Measurements from ENCODE around the gene PHLPP2.

PHLPP2 gene, protein sequence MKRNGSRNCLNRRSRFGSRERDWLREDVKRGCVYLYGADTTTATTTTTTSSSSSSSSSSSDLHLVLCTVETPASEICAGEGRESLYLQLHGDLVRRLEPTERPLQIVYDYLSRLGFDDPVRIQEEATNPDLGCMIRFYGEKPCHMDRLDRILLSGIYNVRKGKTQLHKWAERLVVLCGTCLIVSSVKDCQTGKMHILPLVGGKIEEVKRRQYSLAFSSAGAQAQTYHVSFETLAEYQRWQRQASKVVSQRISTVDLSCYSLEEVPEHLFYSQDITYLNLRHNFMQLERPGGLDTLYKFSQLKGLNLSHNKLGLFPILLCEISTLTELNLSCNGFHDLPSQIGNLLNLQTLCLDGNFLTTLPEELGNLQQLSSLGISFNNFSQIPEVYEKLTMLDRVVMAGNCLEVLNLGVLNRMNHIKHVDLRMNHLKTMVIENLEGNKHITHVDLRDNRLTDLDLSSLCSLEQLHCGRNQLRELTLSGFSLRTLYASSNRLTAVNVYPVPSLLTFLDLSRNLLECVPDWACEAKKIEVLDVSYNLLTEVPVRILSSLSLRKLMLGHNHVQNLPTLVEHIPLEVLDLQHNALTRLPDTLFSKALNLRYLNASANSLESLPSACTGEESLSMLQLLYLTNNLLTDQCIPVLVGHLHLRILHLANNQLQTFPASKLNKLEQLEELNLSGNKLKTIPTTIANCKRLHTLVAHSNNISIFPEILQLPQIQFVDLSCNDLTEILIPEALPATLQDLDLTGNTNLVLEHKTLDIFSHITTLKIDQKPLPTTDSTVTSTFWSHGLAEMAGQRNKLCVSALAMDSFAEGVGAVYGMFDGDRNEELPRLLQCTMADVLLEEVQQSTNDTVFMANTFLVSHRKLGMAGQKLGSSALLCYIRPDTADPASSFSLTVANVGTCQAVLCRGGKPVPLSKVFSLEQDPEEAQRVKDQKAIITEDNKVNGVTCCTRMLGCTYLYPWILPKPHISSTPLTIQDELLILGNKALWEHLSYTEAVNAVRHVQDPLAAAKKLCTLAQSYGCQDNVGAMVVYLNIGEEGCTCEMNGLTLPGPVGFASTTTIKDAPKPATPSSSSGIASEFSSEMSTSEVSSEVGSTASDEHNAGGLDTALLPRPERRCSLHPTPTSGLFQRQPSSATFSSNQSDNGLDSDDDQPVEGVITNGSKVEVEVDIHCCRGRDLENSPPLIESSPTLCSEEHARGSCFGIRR (N-terminal part only)

DNA sequence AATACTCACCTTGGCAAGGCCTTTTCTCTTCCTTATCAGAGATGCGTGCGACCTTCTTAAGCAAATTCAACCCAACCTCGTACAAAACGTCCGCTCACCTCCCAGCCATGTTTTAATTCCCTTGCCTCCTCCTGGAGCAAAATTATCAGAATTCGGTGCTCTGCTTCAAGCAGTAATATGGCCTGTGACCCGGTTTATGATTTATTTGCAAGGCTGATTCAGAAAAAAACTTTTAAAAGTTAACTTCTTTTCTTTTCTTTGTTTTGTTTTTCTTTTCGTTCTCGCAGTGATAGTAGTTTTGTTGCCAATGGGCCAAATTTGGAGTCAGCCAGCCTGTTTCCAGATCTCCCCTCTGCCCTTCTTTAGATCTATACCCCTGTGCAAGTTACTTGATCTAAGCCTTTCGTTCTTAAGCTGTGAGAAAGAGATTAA, at the start of gene PHLPP2:
PHLPP2 (minus strand) TSS at position 382 of the 432 bp plus-strand sequence. CDS start 9,906 bp downstream, outside the sequence.
- no peak within 1 kb of the TSS for H3K27ac Mint-ChIP-seq
- H3K27me3 Mint-ChIP-seq: no peaks in the 10 kb centered on the region
- peaks cover 18% of the 10 kb centered on the region for H3K4me1 Mint-ChIP-seq
- H3K36me3 Mint-ChIP-seq: no peaks in the 10 kb centered on the region
- peak within 1 kb of the TSS; percentile 87 for H3K4me3 Mint-ChIP-seq
- no peaks in the 10 kb centered on the region for H3K9me3 Mint-ChIP-seq

DNA sequence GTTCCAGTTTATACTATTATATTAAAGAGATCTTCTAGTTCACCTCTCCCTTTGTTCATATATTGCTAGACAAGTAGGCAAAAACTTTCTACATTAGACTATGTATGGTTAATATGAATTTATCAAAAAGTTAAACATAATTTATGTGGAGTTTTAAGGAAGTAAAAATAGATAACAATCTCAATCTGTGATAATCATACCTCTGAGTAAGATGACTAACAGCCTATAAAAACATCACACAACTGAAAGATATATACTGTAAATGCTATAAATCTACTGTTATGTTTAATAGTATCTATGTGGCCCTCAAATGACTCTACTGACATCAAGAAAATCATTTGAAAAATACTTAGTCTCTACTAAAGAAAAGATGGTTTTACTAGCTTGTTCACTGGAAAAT, 47.1 kb upstream of the PHLPP2 start:
- Mint-ChIP-seq H3K27ac (no peak overlapping the region), H3K4me1 (peaks cover 27% of the 10 kb centered on the region), H3K4me3 (no peak overlapping the region), H3K9me3 (no peaks in the 10 kb centered on the region), H3K36me3 (peaks cover 8% of the 10 kb centered on the region), H3K27me3 (no peaks in the 10 kb centered on the region)

DNA sequence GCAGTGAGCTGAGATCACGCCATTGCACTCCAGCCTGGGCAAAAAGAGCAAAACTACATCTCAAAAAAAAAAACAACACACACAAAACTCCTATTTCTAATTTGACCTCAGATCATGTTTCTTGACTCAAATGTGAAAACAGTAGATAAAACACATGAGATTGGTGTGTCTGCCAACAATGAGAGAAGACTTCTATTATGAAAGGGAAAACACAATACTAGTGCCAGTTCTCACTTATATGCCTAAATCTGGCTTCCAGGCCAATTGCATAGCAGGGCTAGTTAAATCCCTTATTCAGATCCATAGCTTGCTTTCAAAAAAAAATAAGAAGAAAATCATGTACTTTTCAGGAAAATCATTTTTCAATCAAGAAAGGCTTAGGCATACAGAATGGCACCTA, 44.7 kb upstream of the PHLPP2 start:
- Mint-ChIP-seq H3K4me3 (no peak overlapping the region), H3K27me3 (no peaks in the 10 kb centered on the region), H3K4me1 (peaks cover 20% of the 10 kb centered on the region), H3K36me3 (peaks cover 9% of the 10 kb centered on the region), H3K9me3 (no peaks in the 10 kb centered on the region), H3K27ac (no peak overlapping the region)

DNA sequence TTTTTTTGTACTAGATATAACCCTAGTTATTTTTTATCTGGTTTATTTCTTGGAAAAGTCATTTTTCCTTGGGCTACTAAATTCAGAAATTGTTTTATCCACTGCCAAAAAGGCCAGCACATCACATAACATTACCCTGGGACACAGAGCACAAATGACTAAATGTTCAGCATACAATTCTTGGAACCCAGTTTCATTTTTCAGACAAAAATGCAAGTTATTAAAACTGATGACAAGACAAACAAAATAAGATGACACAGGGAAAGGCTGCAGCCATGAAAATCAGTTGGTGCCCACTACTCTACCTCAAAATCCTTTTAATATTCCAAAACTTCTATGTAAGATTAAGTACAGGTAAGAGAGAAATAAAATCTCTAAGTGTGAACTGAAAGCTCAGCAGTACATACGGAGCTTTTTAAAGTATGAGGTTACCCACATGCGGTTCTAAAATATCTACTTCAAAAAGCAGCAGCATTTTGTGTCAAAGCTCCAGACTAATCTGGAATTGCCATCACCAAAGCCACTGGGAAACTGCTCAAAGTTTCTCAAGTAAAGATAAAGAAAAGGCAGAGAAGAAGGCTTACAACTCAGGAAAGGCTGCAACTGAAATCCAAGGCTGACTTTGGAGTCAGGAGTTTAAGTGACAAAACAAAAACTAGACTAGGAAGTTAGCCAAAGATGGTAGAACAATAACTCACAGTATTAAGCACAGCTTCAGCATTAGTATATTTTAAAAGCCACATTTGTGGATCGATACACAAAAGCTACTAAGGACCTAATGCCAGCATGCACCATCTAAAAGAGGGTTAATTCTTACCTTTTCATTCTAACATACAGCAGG, 42.8 kb upstream of the PHLPP2 start:
- peaks cover 13% of the 10 kb centered on the region for H3K36me3 Mint-ChIP-seq

DNA sequence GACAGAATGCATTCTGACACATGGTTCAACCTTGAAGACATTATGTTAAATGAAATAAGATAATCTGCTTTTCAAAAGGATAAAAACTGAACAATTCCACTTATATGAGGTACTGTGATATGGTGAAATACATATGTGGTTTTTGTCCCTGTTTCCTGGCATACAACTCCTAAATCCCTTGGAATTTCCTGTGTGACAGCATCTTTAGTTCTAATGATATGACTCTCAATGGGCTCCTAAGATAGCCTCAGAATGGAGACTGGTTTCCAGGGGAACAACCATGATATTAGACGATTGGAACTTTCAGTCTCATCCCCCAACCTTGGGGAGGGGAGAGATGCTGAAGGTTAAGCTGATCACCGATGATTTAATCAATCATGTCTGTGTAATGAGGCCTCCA, 37.7 kb upstream of the PHLPP2 start:
- H3K4me1 Mint-ChIP-seq: peaks cover 13% of the 10 kb centered on the region
- H3K9me3 Mint-ChIP-seq: no peaks in the 10 kb centered on the region
- no peak overlapping the region for H3K4me3 Mint-ChIP-seq
- no peaks in the 10 kb centered on the region for H3K27me3 Mint-ChIP-seq
- H3K36me3 Mint-ChIP-seq: peaks cover 7% of the 10 kb centered on the region
- H3K27ac Mint-ChIP-seq: no peak overlapping the region

More for the DNA sequence above, 42.8 kb upstream of the PHLPP2 start:
- H3K9me3 Mint-ChIP-seq: no peaks in the 10 kb centered on the region
- H3K27me3 Mint-ChIP-seq: no peaks in the 10 kb centered on the region
- peak overlapping the region; percentile 51 for H3K27ac Mint-ChIP-seq
- peaks cover 20% of the 10 kb centered on the region for H3K4me1 Mint-ChIP-seq
- no peak overlapping the region for H3K4me3 Mint-ChIP-seq

DNA sequence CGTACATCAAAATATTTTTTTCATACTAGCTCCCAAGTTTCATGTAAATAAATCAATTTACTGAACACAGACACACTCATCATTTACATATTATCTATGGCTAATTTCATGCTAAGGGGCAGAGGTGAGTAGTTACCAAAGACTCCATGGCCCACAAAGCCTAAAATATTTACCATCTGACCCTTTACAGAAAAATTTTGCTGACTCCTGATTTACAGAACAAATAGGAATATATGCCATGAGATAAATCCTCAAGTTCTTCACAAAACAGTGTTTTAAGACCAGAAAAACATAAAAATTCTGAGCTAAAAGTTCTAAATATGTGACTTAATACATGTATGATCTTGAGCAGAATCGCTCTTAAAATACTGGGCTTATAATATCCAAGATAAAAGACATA, 36.6 kb upstream of the PHLPP2 start:
- Mint-ChIP-seq H3K9me3 (no peaks in the 10 kb centered on the region), H3K4me3 (no peak overlapping the region), H3K27ac (no peak overlapping the region), H3K27me3 (no peaks in the 10 kb centered on the region), H3K4me1 (peaks cover 2% of the 10 kb centered on the region), H3K36me3 (peaks cover 9% of the 10 kb centered on the region)

DNA sequence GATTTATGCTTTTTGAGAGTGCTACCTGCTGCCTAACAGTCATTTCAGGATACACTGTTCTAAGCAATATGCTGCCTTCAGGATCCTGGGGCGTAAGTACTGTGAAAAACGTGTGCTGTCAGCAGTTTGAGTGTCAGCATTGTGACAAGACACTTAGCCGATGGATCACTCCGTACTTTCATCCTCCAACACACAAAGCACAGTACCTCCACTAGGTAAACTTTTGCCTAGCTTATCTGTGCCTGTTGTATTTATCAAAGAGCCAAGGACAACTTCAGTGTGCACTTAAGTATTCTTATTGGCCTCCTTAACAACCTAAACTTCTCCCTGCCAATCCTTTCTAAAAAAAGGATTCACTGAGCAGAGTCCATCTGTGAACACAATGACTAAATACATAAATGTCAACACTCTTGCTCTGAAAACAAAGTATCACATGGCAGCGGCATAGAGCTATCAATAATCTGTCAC, 33.8 kb upstream of the PHLPP2 start:
- Mint-ChIP-seq H3K36me3 (peaks cover 8% of the 10 kb centered on the region), H3K27me3 (no peaks in the 10 kb centered on the region)

DNA sequence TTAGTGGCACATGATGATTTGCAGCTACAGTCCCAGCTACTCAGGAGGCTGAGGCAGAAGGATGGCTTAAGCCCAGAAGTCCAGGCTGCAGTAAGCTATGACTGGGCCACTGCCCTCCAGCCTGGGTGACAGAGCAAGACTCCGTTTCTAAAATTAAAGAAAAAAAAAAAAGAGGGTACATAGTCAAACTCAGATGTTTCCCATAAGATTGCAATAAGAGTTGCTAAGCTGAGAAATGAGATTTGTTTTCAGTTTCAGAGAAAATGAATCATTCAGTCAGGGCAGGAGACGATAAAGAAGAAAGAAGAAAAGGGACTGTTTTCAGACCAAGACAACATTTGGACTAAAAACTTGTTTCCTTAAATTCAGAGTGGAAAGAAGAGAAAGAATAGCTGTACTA, 30.2 kb upstream of the PHLPP2 start:
- no peaks in the 10 kb centered on the region for H3K9me3 Mint-ChIP-seq
- peak overlapping the region; percentile 87 for H3K27ac Mint-ChIP-seq
- H3K27me3 Mint-ChIP-seq: no peaks in the 10 kb centered on the region
- H3K4me3 Mint-ChIP-seq: no peak overlapping the region
- peaks cover 9% of the 10 kb centered on the region for H3K4me1 Mint-ChIP-seq
- peaks cover 10% of the 10 kb centered on the region for H3K36me3 Mint-ChIP-seq

More for the DNA sequence above, 33.8 kb upstream of the PHLPP2 start:
- no peak overlapping the region for H3K4me3 Mint-ChIP-seq
- H3K27ac Mint-ChIP-seq: peak overlapping the region; percentile 8
- no peaks in the 10 kb centered on the region for H3K9me3 Mint-ChIP-seq
- H3K4me1 Mint-ChIP-seq: peaks cover 9% of the 10 kb centered on the region

DNA sequence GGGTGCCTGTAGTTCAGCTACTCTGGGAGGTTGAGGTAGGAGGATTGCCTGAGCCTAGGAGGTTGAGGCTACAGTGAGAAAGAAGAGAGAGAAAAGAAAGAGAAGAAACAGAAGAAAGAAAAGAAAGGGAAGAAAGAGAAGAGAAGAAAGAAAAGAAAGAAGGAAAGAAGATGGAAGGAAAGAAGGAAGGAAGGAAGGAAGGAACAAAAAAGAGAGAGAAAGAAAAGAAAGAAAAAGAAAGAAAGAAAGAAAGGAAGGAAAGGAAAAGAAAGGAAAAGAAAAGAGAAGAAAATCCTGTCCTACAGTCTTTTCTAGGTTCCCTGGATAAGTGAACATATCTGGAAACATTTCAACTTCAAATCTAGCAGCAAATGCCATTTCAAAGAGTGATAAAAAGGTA, 29.6 kb upstream of the PHLPP2 start:
- Mint-ChIP-seq H3K4me3 (no peak overlapping the region), H3K27ac (peak overlapping the region; percentile 82), H3K36me3 (peaks cover 10% of the 10 kb centered on the region), H3K9me3 (no peaks in the 10 kb centered on the region), H3K27me3 (no peaks in the 10 kb centered on the region), H3K4me1 (peaks cover 9% of the 10 kb centered on the region)

DNA sequence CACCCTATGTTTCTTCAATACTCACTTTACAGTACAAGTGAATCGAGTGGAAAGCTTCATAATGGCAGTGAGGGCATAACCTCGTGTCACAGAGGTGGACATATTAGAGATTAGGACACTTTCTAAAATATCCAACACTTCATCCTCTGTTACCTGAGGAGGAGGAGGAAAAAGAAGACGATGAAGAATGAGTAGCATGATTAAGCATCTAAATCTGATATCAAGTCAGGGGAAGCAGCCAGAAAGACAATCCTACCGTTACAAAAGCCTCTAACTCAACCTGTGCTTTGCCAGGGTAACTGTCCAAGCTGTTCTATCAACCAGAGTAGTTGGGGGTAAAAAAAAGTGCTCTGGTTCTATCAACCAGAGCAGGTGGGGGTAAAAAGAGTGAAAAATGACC, 23.7 kb upstream of the PHLPP2 start:
- Mint-ChIP-seq H3K27me3 (no peaks in the 10 kb centered on the region), H3K36me3 (peaks cover 4% of the 10 kb centered on the region), H3K4me1 (no peaks in the 10 kb centered on the region), H3K9me3 (no peaks in the 10 kb centered on the region), H3K27ac (no peak overlapping the region), H3K4me3 (no peak overlapping the region)

DNA sequence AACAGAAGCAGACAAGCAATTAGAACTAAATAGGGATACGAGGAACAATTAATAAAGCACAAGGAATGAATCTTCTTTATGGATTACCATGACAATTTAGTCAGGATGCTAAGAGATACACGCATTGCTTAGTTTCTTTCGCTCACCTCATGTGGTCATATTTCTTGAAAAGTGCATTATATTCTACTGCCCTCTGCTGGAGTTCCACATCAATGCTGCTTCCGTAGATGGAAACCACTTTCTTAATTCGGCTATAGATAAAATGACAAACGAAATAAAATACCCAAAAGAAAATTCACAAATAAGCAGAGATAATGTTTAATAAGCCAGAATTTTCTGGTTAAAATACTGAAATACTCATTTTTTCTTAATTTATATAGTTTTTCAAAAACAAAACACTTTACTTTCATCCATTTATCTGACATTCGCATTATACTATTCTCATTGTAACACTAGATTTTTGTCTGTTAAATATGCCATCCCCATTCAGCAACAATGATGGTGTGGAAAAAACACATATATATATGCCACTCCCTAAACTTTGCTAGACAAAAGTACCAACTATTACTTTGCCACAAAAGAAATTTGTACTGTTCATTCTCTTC, 22.0 kb upstream of the PHLPP2 start:
- peaks cover 4% of the 10 kb centered on the region for H3K36me3 Mint-ChIP-seq
- H3K4me3 Mint-ChIP-seq: no peak overlapping the region
- H3K27me3 Mint-ChIP-seq: no peaks in the 10 kb centered on the region
- no peaks in the 10 kb centered on the region for H3K9me3 Mint-ChIP-seq
- no peak overlapping the region for H3K27ac Mint-ChIP-seq
- no peaks in the 10 kb centered on the region for H3K4me1 Mint-ChIP-seq

DNA sequence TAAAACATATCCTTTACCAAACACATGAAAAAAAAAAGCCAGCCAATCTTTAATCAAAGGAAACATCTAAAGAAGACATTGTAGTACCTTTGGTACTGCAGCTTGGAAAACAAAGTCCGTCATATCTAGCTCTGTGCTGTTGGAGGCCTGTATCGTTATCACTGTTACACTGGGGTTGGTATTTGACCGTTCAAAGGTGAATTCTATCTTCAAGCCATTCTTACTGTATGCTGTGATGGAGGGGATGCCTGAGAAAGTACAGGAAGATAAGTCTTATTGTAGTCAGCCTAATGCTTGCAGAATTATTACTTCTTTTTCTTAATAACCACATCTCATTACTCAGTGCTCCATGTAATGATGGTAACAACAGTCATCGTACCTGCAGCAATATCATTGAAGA, 14.4 kb upstream of the PHLPP2 start:
- Mint-ChIP-seq H3K9me3 (no peaks in the 10 kb centered on the region), H3K27me3 (no peaks in the 10 kb centered on the region), H3K36me3 (peaks cover 5% of the 10 kb centered on the region), H3K27ac (no peak overlapping the region), H3K4me3 (no peak overlapping the region), H3K4me1 (no peaks in the 10 kb centered on the region)

DNA sequence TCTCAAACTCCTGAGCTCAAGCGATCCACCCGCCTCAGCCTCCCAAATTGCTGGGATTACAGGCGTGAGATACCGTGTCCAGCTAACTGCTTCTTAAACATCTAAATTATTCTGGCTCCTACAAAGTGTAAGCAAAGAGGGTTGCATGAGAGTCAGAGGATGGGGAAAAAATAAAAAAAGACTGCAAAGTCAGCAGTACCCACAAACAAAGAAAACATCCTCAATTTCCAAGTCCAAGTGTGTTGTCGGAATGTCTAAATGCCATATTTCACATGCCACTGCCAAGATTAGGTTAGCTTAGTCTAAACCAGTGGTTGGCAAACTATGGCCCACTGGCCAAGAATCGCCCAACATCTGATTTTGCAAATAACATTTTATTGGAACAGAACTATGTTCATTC, 13.0 kb upstream of the PHLPP2 start:
- H3K27ac Mint-ChIP-seq: no peak overlapping the region
- H3K27me3 Mint-ChIP-seq: no peaks in the 10 kb centered on the region
- H3K4me1 Mint-ChIP-seq: no peaks in the 10 kb centered on the region
- H3K4me3 Mint-ChIP-seq: no peak overlapping the region
- peaks cover 8% of the 10 kb centered on the region for H3K36me3 Mint-ChIP-seq
- no peaks in the 10 kb centered on the region for H3K9me3 Mint-ChIP-seq

DNA sequence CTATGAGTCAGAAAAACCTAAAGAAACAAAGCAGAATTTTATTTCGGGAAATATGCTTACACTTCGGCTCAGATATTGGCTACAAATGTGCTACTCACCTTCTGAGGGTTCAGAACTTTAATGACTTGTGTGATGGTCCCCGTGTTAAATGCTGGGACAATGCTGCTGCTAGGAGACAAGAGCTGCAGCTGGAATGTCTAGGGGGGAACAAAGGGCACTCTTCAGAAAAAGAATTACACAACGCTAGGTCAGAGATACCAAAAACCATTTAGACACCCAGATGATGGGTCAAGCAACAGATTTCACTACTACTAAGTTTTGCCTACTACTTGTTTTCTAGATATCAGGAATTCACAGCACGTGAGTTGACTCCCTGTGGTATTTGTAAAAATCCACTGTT, 10.0 kb upstream of the PHLPP2 start:
- Mint-ChIP-seq H3K4me3 (no peak overlapping the region), H3K36me3 (peaks cover 12% of the 10 kb centered on the region), H3K4me1 (peaks cover 3% of the 10 kb centered on the region), H3K27ac (no peak overlapping the region), H3K27me3 (no peaks in the 10 kb centered on the region), H3K9me3 (no peaks in the 10 kb centered on the region)
